GM12878 (cell line): ENCODE data around the gene SARM1. TPM values are rescaled to one million over a fixed set of nuclear protein-coding genes. Genes with fewer than 3 reads are reported as not detected.

Experiments
- ATF3 ChIP-seq: IDR thresholded peaks from 2 replicates; pipeline ENCODE4 v1.6.1; 2011; ENCODE audit warnings: low read depth, mild to moderate bottlenecking, low read length, moderate library complexity, borderline replicate concordance; ENCODE audit errors: extremely low read depth
- CREB1 ChIP-seq: IDR thresholded peaks from 2 replicates; pipeline ENCODE4 v1.6.1; 2012; ENCODE audit warnings: low read depth, mild to moderate bottlenecking, inconsistent platforms
- CUX1 ChIP-seq: IDR thresholded peaks from 2 replicates; pipeline ENCODE4 v1.6.1; 2012; ENCODE audit warnings: improper control_type of control experiment, low read depth, low read length; ENCODE audit not compliant: insufficient replicate concordance
- EZH2 ChIP-seq: IDR thresholded peaks from 2 replicates; pipeline ENCODE4 v1.6.1; 2012; ENCODE audit warnings: low read depth, mild to moderate bottlenecking, control low read depth, inconsistent platforms, low read length, borderline replicate concordance; ENCODE audit not compliant: control insufficient read depth
- GATAD2B ChIP-seq: fragments of 450-650 bp; conservative IDR thresholded peaks from 2 replicates; pipeline ENCODE4 v1.6.1; 2017; ENCODE audit warnings: low read depth, mild to moderate bottlenecking, moderate library complexity
- HCFC1 ChIP-seq: fragments of 150-350 bp; IDR thresholded peaks from 2 replicates; pipeline ENCODE4 v1.6.1; 2014; ENCODE audit warnings: low read length
- NR2C1 ChIP-seq: fragments of 450-650 bp; IDR thresholded peaks from 2 replicates; pipeline ENCODE4 v1.6.1; 2017; ENCODE audit warnings: antibody characterized with exemption, mild to moderate bottlenecking, moderate library complexity
- NR2F1 ChIP-seq: fragments of 450-650 bp; conservative IDR thresholded peaks from 2 replicates; pipeline ENCODE4 v1.6.1; 2017; ENCODE audit warnings: mild to moderate bottlenecking
- PAX5 ChIP-seq: IDR thresholded peaks from 2 replicates; pipeline ENCODE4 v1.6.1; 2011; ENCODE audit warnings: low read depth, low read length, borderline replicate concordance
- POLR2AphosphoS5 ChIP-seq: IDR thresholded peaks from 2 replicates; pipeline ENCODE4 v1.6.1; 2011; ENCODE audit warnings: mild to moderate bottlenecking, low read length, inconsistent platforms
- RAD51 ChIP-seq: fragments of 450-650 bp; IDR thresholded peaks from 2 replicates; pipeline ENCODE4 v1.6.1; 2016; ENCODE audit warnings: moderate library complexity, mild to moderate bottlenecking, inconsistent platforms
- RCOR1 ChIP-seq: conservative IDR thresholded peaks from 2 replicates; pipeline ENCODE4 v1.6.1; 2012; ENCODE audit warnings: low read depth, low read length, improper control_type of control experiment
- RELA ChIP-seq: fragments of 450-650 bp; IDR thresholded peaks from 2 replicates; pipeline ENCODE4 v1.8.0; 2014; ENCODE audit warnings: borderline replicate concordance; ENCODE audit not compliant: partially characterized antibody
- SIX5 ChIP-seq: IDR thresholded peaks from 2 replicates; pipeline ENCODE4 v1.6.1; 2011; ENCODE audit warnings: mild to moderate bottlenecking, low read depth, low read length, moderate library complexity; ENCODE audit not compliant: severe bottlenecking
- SMAD5 ChIP-seq: IDR thresholded peaks from 2 replicates; pipeline ENCODE4 v1.6.1; 2016; ENCODE audit warnings: antibody characterized with exemption, low read depth
- SPI1 ChIP-seq: IDR thresholded peaks from 2 replicates; pipeline ENCODE4 v1.6.1; 2011; ENCODE audit warnings: low read depth, mild to moderate bottlenecking, low read length, moderate library complexity, borderline replicate concordance; ENCODE audit not compliant: insufficient read depth
- STAT3 ChIP-seq: IDR thresholded peaks from 2 replicates; pipeline ENCODE4 v1.6.1; 2011; ENCODE audit warnings: low read depth, low read length, improper control_type of control experiment
- ZNF687 ChIP-seq: fragments of 450-650 bp; IDR thresholded peaks from 2 replicates; pipeline ENCODE4 v1.6.1; 2017; ENCODE audit warnings: mild to moderate bottlenecking, moderate library complexity
- polyA plus RNA-seq, 11 experiments: library from polyadenylated mRNA; depleted of rRNA in 4 of 11; unstranded in 6 of 11; stranded (reverse) in 5 of 11; fragments of >200 nt; fragmentation: Nextera tagmentation in 4 of 11; fragmentation: Illumina TruSeq in 1 of 11; extraction: Ambion mirVana in 4 of 11; extraction: Trizol in 1 of 11; gene quantifications; 1 replicate in 1 of 11; 2 replicates in 10 of 11; pipeline versions ENCODE4 v1.2.1 to v1.2.3, GENCODE V29; 2011 to 2016; ENCODE audit warnings: inconsistent platforms in 2 of 11, missing spikeins in 2 of 11, low read depth in 1 of 11
- total RNA-seq, 4 experiments: library from RNA; depleted of rRNA in 3 of 4; stranded (reverse); fragments of >200 nt in 3 of 4; fragmentation: Illumina TruSeq in 1 of 4; extraction: Trizol in 1 of 4; gene quantifications; 2 replicates each; pipeline versions ENCODE4 v1.2.1 to v1.2.3, GENCODE V29; 2013 to 2021

The SARM1 gene
- total and polyA plus RNA-seq, 10 of the 15 experiments (the other 5 are each of a cell fraction or from before 2014, with no cell fraction given), result 0.56 to 25.3 (median 11.9) TPM

GRCh38 chr17:28357061-28357900 is 14.2 kb upstream of the SARM1 start, which contains the start of gene POLDIP2 (continued):
- TF ChIP-seq POLR2AphosphoS5 (peak; percentile 79; the same call in 1 of the 2 replicates), EZH2 (no peak), GATAD2B (peak; percentile 89), RCOR1 (no peak), RELA (peak; percentile 30), STAT3 (no peak), NR2C1 (peak; percentile 87), NR2F1 (peak; percentile 64), SIX5 (peak; percentile 66), RAD51 (peak; percentile 90), CREB1 (peak; percentile 96), PAX5 (no peak), ZNF687 (peak; percentile 78), HCFC1 (peak; percentile 83), CUX1 (no peak), ATF3 (peak; percentile 91), SMAD5 (peak; percentile 21; the same call in 1 of the 2 replicates), SPI1 (peak; percentile 56)
